ENCODE data around the gene RASSF3. TPM values are rescaled to one million over a fixed set of nuclear protein-coding genes. Genes with fewer than 3 reads are reported as not detected.

RASSF3 gene
- polyA plus RNA-seq, 6 donors from 2014 or later, result 3.2 to 7.8 (median 4.5) TPM

DNA sequence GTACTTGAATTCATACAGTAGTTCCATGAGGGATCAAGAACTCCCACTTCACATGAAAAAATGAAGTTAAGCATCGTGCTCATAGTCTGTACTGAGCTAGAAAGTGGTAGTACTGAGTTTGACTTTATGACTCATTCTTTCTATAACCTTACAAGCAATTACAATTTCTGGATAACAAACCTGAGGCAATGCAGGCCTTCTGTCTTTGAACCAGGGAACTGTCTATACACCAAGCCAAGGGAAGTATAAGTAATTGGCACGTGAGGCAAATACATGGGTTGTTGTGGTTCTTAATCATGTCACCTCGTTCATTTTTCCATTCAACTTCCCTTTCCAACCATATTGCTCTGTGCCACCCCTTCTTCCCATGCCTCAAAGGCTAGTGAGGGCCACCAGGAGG, 132.1 kb downstream of the RASSF3 start:
- H3K27me3 Mint-ChIP-seq, result no peaks in the 10 kb centered on the region
- peaks cover 0 to 4% (median 0%) of the 10 kb centered on the region in 3 donors for H3K4me1 Mint-ChIP-seq
- H3K9me3 Mint-ChIP-seq, result no peaks in the 10 kb centered on the region
- no peak overlapping the region for H3K27ac Mint-ChIP-seq
- ATAC-seq (ENCODE audit: low read depth in 2 of 2), result no peak
- no peak overlapping the region for H3K4me3 Mint-ChIP-seq
- no peak for DNase-seq
- peaks cover 44 to 48% of the 10 kb centered on the region in 2 donors for H3K36me3 Mint-ChIP-seq

DNA sequence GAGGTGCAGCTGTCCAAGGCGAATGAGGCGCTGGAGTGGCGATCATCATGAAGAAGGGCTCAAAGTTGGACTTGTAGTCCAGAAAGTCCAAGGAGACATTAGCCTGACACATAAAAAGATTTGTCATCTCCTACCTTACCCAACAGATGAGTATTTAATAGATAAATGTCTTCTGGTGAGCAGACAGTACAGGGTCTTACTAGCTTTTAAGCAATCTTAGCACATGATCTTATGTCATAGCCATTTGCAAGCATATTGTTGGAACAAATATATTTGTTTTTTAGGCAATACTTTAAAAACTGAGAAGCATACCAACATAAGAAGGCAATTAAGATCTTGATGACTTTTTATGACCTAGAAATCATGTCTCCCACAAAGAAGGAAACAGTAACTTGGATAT, 132.9 kb downstream of the RASSF3 start:
- Mint-ChIP-seq H3K4me3 (no peak overlapping the region), H3K27ac (no peak overlapping the region), H3K4me1 (peaks cover 0 to 4% (median 0%) of the 10 kb centered on the region in 3 donors), H3K9me3 (no peaks in the 10 kb centered on the region), H3K27me3 (no peaks in the 10 kb centered on the region), H3K36me3 (peaks cover 42 to 52% of the 10 kb centered on the region in 2 donors)
- ATAC-seq (ENCODE audit: low read depth in 2 of 2), result no peak
- DNase-seq, result no peak

DNA sequence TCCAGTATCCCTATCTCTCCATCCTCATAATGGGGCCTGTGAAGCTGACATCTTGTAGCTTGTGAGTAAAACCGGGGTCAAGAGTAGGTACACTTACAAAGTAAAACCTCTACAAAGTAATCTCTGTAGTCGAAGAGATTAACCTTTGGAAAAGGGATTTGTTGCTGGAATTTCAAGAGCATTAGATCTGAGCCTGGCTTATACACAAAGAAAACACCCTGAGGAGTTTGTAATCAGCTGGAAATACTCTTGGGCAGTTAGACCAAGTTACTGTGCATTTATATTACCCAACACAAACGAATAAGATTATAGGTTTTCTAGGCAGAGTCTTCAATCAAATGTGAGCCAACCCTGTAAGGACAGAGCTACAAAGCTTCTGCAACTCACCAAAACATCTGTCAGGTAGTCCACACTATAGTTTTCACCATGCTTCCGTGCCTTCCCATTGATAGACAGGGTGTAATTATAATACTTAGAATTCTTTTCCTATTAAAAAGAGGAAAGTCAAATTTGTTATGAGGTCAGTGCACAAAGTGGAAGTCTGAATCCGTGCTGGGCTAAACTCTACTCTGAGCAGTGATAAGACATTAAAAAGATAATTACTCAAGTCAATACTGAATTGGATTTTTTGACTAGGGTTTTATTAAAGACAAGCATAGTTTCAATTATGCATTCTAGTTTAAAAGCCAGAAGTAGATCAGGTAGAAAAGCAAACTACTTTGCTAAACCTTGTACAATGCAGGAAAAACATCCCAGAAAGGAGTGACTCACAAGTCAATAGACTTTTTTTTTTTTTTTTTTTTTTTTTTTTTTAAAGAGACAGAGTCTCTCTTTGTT, 134.3 kb downstream of the RASSF3 start:
- ATAC-seq (ENCODE audit: low read depth in 2 of 2) (no peak), DNase-seq (no peak)
- no peak overlapping the region for H3K27ac Mint-ChIP-seq
- no peaks in the 10 kb centered on the region for H3K27me3 Mint-ChIP-seq
- H3K4me3 Mint-ChIP-seq, result no peak overlapping the region
- H3K4me1 Mint-ChIP-seq, result peaks cover 0 to 4% (median 0%) of the 10 kb centered on the region in 3 donors
- H3K9me3 Mint-ChIP-seq, result no peaks in the 10 kb centered on the region
- H3K36me3 Mint-ChIP-seq, result peaks cover 35 to 52% of the 10 kb centered on the region in 2 donors

DNA sequence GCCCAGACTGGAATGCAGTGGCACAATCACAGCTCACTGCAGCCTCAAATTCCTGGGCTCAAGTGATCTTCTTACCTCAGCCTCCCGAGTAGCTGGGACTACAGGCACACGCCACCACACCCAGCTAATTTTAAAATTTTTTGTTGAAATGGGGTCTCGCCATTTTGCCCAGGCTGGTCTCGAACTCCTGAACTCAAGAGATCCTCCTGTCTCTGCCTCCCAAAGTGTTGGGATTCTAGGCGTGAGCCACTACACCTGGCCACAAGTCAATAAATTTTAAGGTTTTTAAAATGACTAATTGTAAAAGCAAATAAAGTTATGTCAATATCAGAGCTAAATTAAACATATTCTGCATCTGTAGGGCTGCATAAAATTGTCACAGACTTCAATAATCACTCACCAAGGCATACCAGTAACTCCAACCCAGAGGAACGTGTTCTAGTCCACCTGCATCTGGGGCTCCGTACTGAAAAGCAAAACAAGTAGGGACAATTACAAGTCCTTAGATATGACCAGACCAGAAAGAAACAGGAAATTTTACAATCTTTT, 135.0 kb downstream of the RASSF3 start:
- Mint-ChIP-seq H3K27ac (peak overlapping the region in 1 of 6 donors; percentile 22), H3K36me3 (peaks cover 31 to 47% of the 10 kb centered on the region in 2 donors), H3K4me1 (peaks cover 0 to 4% (median 0%) of the 10 kb centered on the region in 3 donors), H3K4me3 (no peak overlapping the region), H3K27me3 (no peaks in the 10 kb centered on the region), H3K9me3 (no peaks in the 10 kb centered on the region)
- ATAC-seq (ENCODE audit: low read depth in 2 of 2) (no peak), DNase-seq (no peak)

DNA sequence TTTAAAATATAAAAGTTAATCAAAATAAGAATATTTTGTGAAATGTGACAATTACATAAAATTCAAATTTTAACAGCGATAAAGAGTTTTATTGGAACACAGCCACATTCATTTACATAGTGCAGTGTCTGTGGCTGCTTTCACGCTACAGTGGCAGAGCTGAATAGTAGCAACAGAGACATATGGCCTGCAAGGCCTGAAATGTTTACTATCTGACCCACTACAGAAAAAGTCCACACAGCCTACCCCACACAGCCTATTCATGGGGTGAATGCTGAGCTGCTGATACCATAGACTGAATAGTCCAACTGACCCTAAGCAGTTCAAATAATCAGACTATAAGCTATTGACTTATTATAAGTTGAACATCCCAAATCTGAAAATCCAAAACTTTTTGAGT, 135.7 kb downstream of the RASSF3 start:
- peaks cover 0 to 4% (median 0%) of the 10 kb centered on the region in 3 donors for H3K4me1 Mint-ChIP-seq
- ATAC-seq (ENCODE audit: low read depth in 2 of 2), result no peak
- H3K9me3 Mint-ChIP-seq, result no peaks in the 10 kb centered on the region
- H3K4me3 Mint-ChIP-seq, result no peak overlapping the region
- no peaks in the 10 kb centered on the region for H3K27me3 Mint-ChIP-seq
- no peak for DNase-seq
- peaks cover 30 to 42% of the 10 kb centered on the region in 2 donors for H3K36me3 Mint-ChIP-seq
- no peak overlapping the region for H3K27ac Mint-ChIP-seq

DNA sequence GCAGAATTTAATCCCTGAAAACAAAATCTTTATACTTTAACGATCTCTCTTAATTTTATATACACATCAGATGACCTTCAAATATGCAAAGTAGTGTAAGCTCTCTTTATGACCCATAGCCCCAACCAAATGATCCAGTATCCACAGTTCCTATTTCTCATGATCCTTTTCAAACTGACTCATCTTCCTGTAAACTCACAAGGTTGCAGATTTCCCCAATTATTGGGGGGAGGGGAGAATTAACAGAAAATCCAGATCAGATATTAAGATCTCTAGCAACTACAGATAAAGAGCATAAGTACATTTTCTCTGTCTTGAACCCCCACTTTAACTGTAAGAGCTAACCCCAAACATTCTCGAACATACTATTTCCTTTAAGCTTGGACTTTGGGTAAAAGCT, 136.4 kb downstream of the RASSF3 start:
- Mint-ChIP-seq H3K27me3 (no peaks in the 10 kb centered on the region), H3K4me1 (peaks cover 0 to 4% (median 0%) of the 10 kb centered on the region in 3 donors), H3K36me3 (peaks cover 30 to 44% of the 10 kb centered on the region in 2 donors), H3K27ac (no peak overlapping the region), H3K9me3 (no peaks in the 10 kb centered on the region), H3K4me3 (no peak overlapping the region)
- DNase-seq, result no peak
- no peak for ATAC-seq (ENCODE audit: low read depth in 2 of 2)

Other genes starting within 250 kb of the RASSF3 start
- gene C12orf56, start 219.7 kb upstream of the RASSF3 start, polyA plus RNA-seq (ENCODE audit: low read depth in 6 of 6), result not detected
- gene XPOT, start 206.1 kb upstream of the RASSF3 start, polyA plus RNA-seq (ENCODE audit: low read depth in 6 of 6), result 10 to 100 TPM; 15.9 to 27.9 (median 22.4) TPM
- 10 to 100 TPM; 16.0 to 24.5 (median 18.9) TPM for gene TBK1, start 158.4 kb upstream of the RASSF3 start, polyA plus RNA-seq (ENCODE audit: low read depth in 6 of 6)
- gene GNS, start 148.9 kb downstream of the RASSF3 start, polyA plus RNA-seq (ENCODE audit: low read depth in 6 of 6), result 10 to 100 TPM; 22.9 to 41.5 (median 27.7) TPM
- 1 to 10 TPM in 1 of 6 donors, under 1 TPM in 1, not detected in 4; 0.92 to 1.1 TPM for gene TBC1D30, start 214.2 kb downstream of the RASSF3 start, polyA plus RNA-seq (ENCODE audit: low read depth in 6 of 6)

All from naive B cell (primary cell).